OCI-LY7 (cell line): ENCODE results near the gene FUT3. TPM values are rescaled to one million over a fixed set of nuclear protein-coding genes. Genes with fewer than 3 reads are reported as not detected.

Experiments
- total RNA-seq, 2 experiments: library from RNA; depleted of rRNA in 1 of 2; stranded (reverse); fragments of >200 nt in 1 of 2; shearing (Covaris generic) in 1 of 2; gene quantifications; 2 replicates each; pipeline ENCODE4 v1.2.3, GENCODE V29; 2014 to 2022

The FUT3 gene
- total RNA-seq, 2 experiments from 2014 or later: 0.47 TPM; not detected in 1

Other genes with a start within 250 kb of the FUT3 start
- 51.7 and 52.8 TPM in 2 replicates for gene SAFB2, start 228.7 kb downstream of the FUT3 start, total RNA-seq (2014; rRNA removed; shearing (Covaris generic))
- gene SAFB2, start 228.7 kb downstream of the FUT3 start, total RNA-seq (2022): 103 and 111 TPM in 2 replicates
- gene SAFB, start 228.4 kb downstream of the FUT3 start, total RNA-seq (2014; rRNA removed; shearing (Covaris generic)): 68.9 and 79.4 TPM in 2 replicates
- gene SAFB, start 228.4 kb downstream of the FUT3 start, total RNA-seq (2022): 172 and 177 TPM in 2 replicates
- 102 and 119 TPM in 2 replicates for gene MICOS13, start 170.9 kb downstream of the FUT3 start, total RNA-seq (2014; rRNA removed; shearing (Covaris generic))
- 39.2 and 41.7 TPM in 2 replicates for gene MICOS13, start 170.9 kb downstream of the FUT3 start, total RNA-seq (2022)
- gene HSD11B1L, start 170.4 kb downstream of the FUT3 start, total RNA-seq (2014; rRNA removed; shearing (Covaris generic)): 2.1 and 4.6 TPM in 2 replicates
- gene HSD11B1L, start 170.4 kb downstream of the FUT3 start, total RNA-seq (2022): 4.6 and 4.9 TPM in 2 replicates
- gene RPL36, start 161.2 kb downstream of the FUT3 start, total RNA-seq (2014; rRNA removed; shearing (Covaris generic)): 1,836 and 1,936 TPM in 2 replicates
- 1,232 and 1,257 TPM in 2 replicates for gene RPL36, start 161.2 kb downstream of the FUT3 start, total RNA-seq (2022)
- 170 and 191 TPM in 2 replicates for gene LONP1, start 131.3 kb downstream of the FUT3 start, total RNA-seq (2014; rRNA removed; shearing (Covaris generic))
- 248 and 280 TPM in 2 replicates for gene LONP1, start 131.3 kb downstream of the FUT3 start, total RNA-seq (2022)
- not detected in 2 replicates for gene CATSPERD, start 130.8 kb downstream of the FUT3 start, total RNA-seq (2014; rRNA removed; shearing (Covaris generic))
- 0.26 TPM in 1 of 2 replicates, not detected in the other for gene CATSPERD, start 130.8 kb downstream of the FUT3 start, total RNA-seq (2022)
- gene PRR22, start 66.7 kb downstream of the FUT3 start, total RNA-seq (2014; rRNA removed; shearing (Covaris generic)): 4.9 and 6.1 TPM in 2 replicates
- gene PRR22, start 66.7 kb downstream of the FUT3 start, total RNA-seq (2022): 10.5 and 10.6 TPM in 2 replicates
- 55.8 and 63.7 TPM in 2 replicates for gene DUS3L, start 60.3 kb downstream of the FUT3 start, total RNA-seq (2014; rRNA removed; shearing (Covaris generic))
- 59.6 and 76.9 TPM in 2 replicates for gene DUS3L, start 60.3 kb downstream of the FUT3 start, total RNA-seq (2022)
- gene NRTN, start 46.4 kb downstream of the FUT3 start, total RNA-seq (2014; rRNA removed; shearing (Covaris generic)): 3.2 and 3.9 TPM in 2 replicates
- gene NRTN, start 46.4 kb downstream of the FUT3 start, total RNA-seq (2022): 0.49 and 1.0 TPM in 2 replicates
- not detected in 2 replicates for gene FUT6, start 11.7 kb downstream of the FUT3 start, total RNA-seq (2014; rRNA removed; shearing (Covaris generic))
- not detected in 2 replicates for gene FUT6, start 11.7 kb downstream of the FUT3 start, total RNA-seq (2022)
- 0.09 and 0.93 TPM in 2 replicates for gene FUT5, start 19.1 kb upstream of the FUT3 start, total RNA-seq (2014; rRNA removed; shearing (Covaris generic))
- gene FUT5, start 19.1 kb upstream of the FUT3 start, total RNA-seq (2022): 0.25 and 0.37 TPM in 2 replicates
- gene NDUFA11, start 52.3 kb upstream of the FUT3 start, total RNA-seq (2014; rRNA removed; shearing (Covaris generic)): 217 and 293 TPM in 2 replicates
- gene NDUFA11, start 52.3 kb upstream of the FUT3 start, total RNA-seq (2022): 248 and 280 TPM in 2 replicates
- gene VMAC, start 53.4 kb upstream of the FUT3 start, total RNA-seq (2014; rRNA removed; shearing (Covaris generic)): 6.6 and 6.8 TPM in 2 replicates
- gene VMAC, start 53.4 kb upstream of the FUT3 start, total RNA-seq (2022): 6.0 and 7.9 TPM in 2 replicates
- 5.6 and 8.1 TPM in 2 replicates for gene CAPS, start 62.8 kb upstream of the FUT3 start, total RNA-seq (2014; rRNA removed; shearing (Covaris generic))
- gene CAPS, start 62.8 kb upstream of the FUT3 start, total RNA-seq (2022): 11.0 and 12.9 TPM in 2 replicates
- 63.7 and 74.3 TPM in 2 replicates for gene RANBP3, start 126.7 kb upstream of the FUT3 start, total RNA-seq (2014; rRNA removed; shearing (Covaris generic))
- 90.2 and 99.9 TPM in 2 replicates for gene RANBP3, start 126.7 kb upstream of the FUT3 start, total RNA-seq (2022)